HG02943 (cell line): ENCODE measurements around the gene INPP5A.
"Not testable (repeated sequence)": the region's sequence is repeated elsewhere in the genome, so short reads cannot be mapped to it uniquely, and the experiment has no call there.

Experiments used
- ATAC-seq: cut with Tn5 transposase; IDR thresholded peaks from one replicate; pipeline ENCODE4 v1.9.1; 2021; ENCODE audit warnings: mild to moderate bottlenecking, low read depth, moderate library complexity; ENCODE audit not compliant: unreplicated experiment

The INPP5A gene

GRCh38 chr10:132503581-132504421 is 33.8 kb upstream of the INPP5A start:
- no peak for ATAC-seq

- no peak for ATAC-seq
Observed at GRCh38 chr10:132504501-132505272, 32.9 kb upstream of the INPP5A start.

GRCh38 chr10:132505546-132505945 is 32.0 kb upstream of the INPP5A start:
- ATAC-seq, result not testable (repeated sequence)

- no peak for ATAC-seq
Observed at GRCh38 chr10:132506711-132507408, 30.7 kb upstream of the INPP5A start.

- ATAC-seq, result no peak
Observed at GRCh38 chr10:132507409-132507955, 30.1 kb upstream of the INPP5A start.

GRCh38 chr10:132507956-132508490 is 29.6 kb upstream of the INPP5A start:
- ATAC-seq, result no peak

GRCh38 chr10:132508581-132509443 is 28.8 kb upstream of the INPP5A start:
- ATAC-seq, result no peak

- ATAC-seq, result no peak
Observed at GRCh38 chr10:132509506-132510173, 27.9 kb upstream of the INPP5A start.

GRCh38 chr10:132510174-132510611 is 27.4 kb upstream of the INPP5A start:
- no peak for ATAC-seq

GRCh38 chr10:132511121-132512051 is 26.2 kb upstream of the INPP5A start:
- ATAC-seq, result no peak

GRCh38 chr10:132512052-132512442 is 25.5 kb upstream of the INPP5A start:
- ATAC-seq, result no peak

GRCh38 chr10:132512693-132513345 is 24.8 kb upstream of the INPP5A start:
- no peak for ATAC-seq

GRCh38 chr10:132514821-132515520 is 22.6 kb upstream of the INPP5A start:
- ATAC-seq, result no peak

GRCh38 chr10:132515811-132516726 is 21.5 kb upstream of the INPP5A start:
- no peak for ATAC-seq

- no peak for ATAC-seq
Observed at GRCh38 chr10:132516771-132517725, 20.5 kb upstream of the INPP5A start.
